Lung (tissue), 12 donors: ENCODE results near the gene PARVA. TPM values are rescaled to one million over a fixed set of nuclear protein-coding genes. Genes with fewer than 3 reads are reported as not detected.

Experiments
- ATAC-seq: fragments of 200-7000 bp; cut with Tn5 transposase; one replicate; pipeline ENCODE4 v1.9.1; 2020; ENCODE audit warnings: moderate number of reproducible peaks; ENCODE audit not compliant: insufficient read depth, low FRiP score
- DNase-seq, 3 donors: peaks; one replicate each; pipeline ENCODE4 v3.0.0-alpha.2; 2013 to 2017
- H3K27ac ChIP-seq, 2 donors: one replicate each; pipeline ENCODE4 v1.5.1; 2013; ENCODE audit warnings: mild to moderate bottlenecking in 2 of 2, moderate library complexity in 2 of 2, control low read depth in 1 of 2, inconsistent platforms in 1 of 2, low read depth in 1 of 2, low read length in 1 of 2
- H3K27me3 ChIP-seq, 3 donors: one replicate each; pipeline ENCODE4 v1.5.1; 2013; ENCODE audit warnings: low read length in 2 of 3; ENCODE audit not compliant: control insufficient read depth in 3 of 3, insufficient read depth in 3 of 3
- H3K36me3 ChIP-seq, 4 donors: one replicate each; pipeline ENCODE4 v1.5.1; 2013; ENCODE audit warnings: low read length in 4 of 4, mild to moderate bottlenecking in 1 of 4, moderate library complexity in 1 of 4; ENCODE audit not compliant: control insufficient read depth in 4 of 4, insufficient read depth in 4 of 4
- H3K4me1 ChIP-seq, 5 donors: one replicate each; pipeline ENCODE4 v1.5.1; 2013; ENCODE audit warnings: low read length in 5 of 5, mild to moderate bottlenecking in 2 of 5, moderate library complexity in 1 of 5; ENCODE audit not compliant: control insufficient read depth in 5 of 5, insufficient read depth in 5 of 5
- H3K4me3 ChIP-seq: one replicate; pipeline ENCODE4 v1.5.1; 2013; ENCODE audit warnings: mild to moderate bottlenecking, control low read depth, moderate library complexity
- H3K9ac ChIP-seq, 2 donors: one replicate each; pipeline ENCODE4 v1.5.1; 2013; ENCODE audit warnings: low read length in 2 of 2, control low read depth in 1 of 2; ENCODE audit not compliant: insufficient read depth in 1 of 2
- H3K9me3 ChIP-seq, 4 donors: one replicate each; pipeline ENCODE4 v1.5.1; 2013; ENCODE audit warnings: low read length in 3 of 4, mild to moderate bottlenecking in 1 of 4, moderate library complexity in 1 of 4; ENCODE audit not compliant: control insufficient read depth in 4 of 4, insufficient read depth in 3 of 4
- CTCF ChIP-seq: IDR thresholded peaks from 2 replicates; pipeline ENCODE4 v1.5.1; 2012; ENCODE audit warnings: mild to moderate bottlenecking; ENCODE audit errors: control extremely low read depth, extremely low read depth
- WGBS, 2 donors: extraction: QIAGEN DNeasy Blood & Tissue Kit; methylation state at CpG; one replicate each; pipeline ENCODE4 v1.1.7; 2013; 5-methylcytosine and 5-hydroxymethylcytosine counted together
- polyA plus RNA-seq, 2 donors: library from polyadenylated mRNA; stranded (reverse); fragments of 200-250 nt; gene quantifications; one replicate each; pipeline ENCODE4 v1.2.1, GENCODE V29; 2013
- total RNA-seq, 2 donors: library from RNA; depleted of rRNA in 1 of 2; stranded (reverse); fragments of >200 nt in 1 of 2; gene quantifications; one replicate each; pipeline ENCODE4 v1.2.1, GENCODE V29; 2014 to 2021
- donor health status: control.
- donor health status: control.
- donor health status: Bipolar disorder and iron deficiency.
- donor health status: healthy.
- donor health status: DM: yes; HTN: yes; CAD: no.

The PARVA gene
- total and polyA plus RNA-seq, 4 donors: 19.9 to 71.6 (median 36.2) TPM

GRCh38 chr11:12502046-12502445 is 124.7 kb downstream of the PARVA start:
- no peak overlapping the region for H3K9ac ChIP-seq
- no peak overlapping the region for H3K4me3 ChIP-seq
- peaks cover 6 to 26% (median 19%) of the 10 kb centered on the region in 4 donors for H3K36me3 ChIP-seq
- DNase-seq (no peak), ATAC-seq (no peak)
- peak overlapping the region in 1 of 2 donors; percentile 34 for H3K27ac ChIP-seq
- no peak for TF ChIP-seq CTCF
- peaks cover 0 to 24% (median 16%) of the 10 kb centered on the region in 5 donors for H3K4me1 ChIP-seq
- 90 to 91% methylated on average over 2 of the region's 2 CpGs for WGBS, 2 donors
- H3K27me3 ChIP-seq: no peaks in the 10 kb centered on the region
- no peaks in the 10 kb centered on the region for H3K9me3 ChIP-seq

GRCh38 chr11:12503039-12503484 is 125.7 kb downstream of the PARVA start:
- H3K9me3 ChIP-seq: no peaks in the 10 kb centered on the region
- H3K27me3 ChIP-seq: no peaks in the 10 kb centered on the region
- WGBS, 2 donors: 73 to 78% methylated on average over 3 of the region's 3 CpGs
- TF ChIP-seq CTCF: no peak
- H3K27ac ChIP-seq: peak overlapping the region in 1 of 2 donors; percentile 18
- no peak for ATAC-seq
- no peak overlapping the region for H3K9ac ChIP-seq
- H3K4me1 ChIP-seq: peaks cover 0 to 34% (median 24%) of the 10 kb centered on the region in 5 donors
- peaks cover 6 to 19% (median 16%) of the 10 kb centered on the region in 4 donors for H3K36me3 ChIP-seq
- DNase-seq: no peak
- H3K4me3 ChIP-seq: no peak overlapping the region

GRCh38 chr11:12503886-12504285 is 126.5 kb downstream of the PARVA start:
- ATAC-seq: no peak
- no peaks in the 10 kb centered on the region for H3K27me3 ChIP-seq
- no peak overlapping the region for H3K27ac ChIP-seq
- H3K4me3 ChIP-seq: no peak overlapping the region
- peaks cover 0 to 40% (median 24%) of the 10 kb centered on the region in 5 donors for H3K4me1 ChIP-seq
- no peak overlapping the region for H3K9ac ChIP-seq
- H3K36me3 ChIP-seq: peaks cover 6 to 17% (median 15%) of the 10 kb centered on the region in 4 donors
- 50 to 57% methylated on average over 3 of the region's 3 CpGs for WGBS, 2 donors
- TF ChIP-seq CTCF: no peak
- DNase-seq: no peak
- no peaks in the 10 kb centered on the region for H3K9me3 ChIP-seq

- Histone ChIP-seq H3K9me3 (no peaks in the 10 kb centered on the region), H3K9ac (no peak overlapping the region), H3K4me3 (no peak overlapping the region), H3K27ac (no peak overlapping the region), H3K27me3 (no peaks in the 10 kb centered on the region), H3K36me3 (peaks cover 12 to 18% (median 15%) of the 10 kb centered on the region in 4 donors), H3K4me1 (peaks cover 0 to 45% (median 24%) of the 10 kb centered on the region in 5 donors)
- WGBS, 2 donors: 83 to 88% methylated on average over 2 of the region's 2 CpGs
- DNase-seq (no peak), ATAC-seq (no peak)
- TF ChIP-seq CTCF: no peak
Observed at GRCh38 chr11:12505183-12505582, 127.8 kb downstream of the PARVA start.
